ENCODE data around the gene CLDN9. TPM values are rescaled to one million over a fixed set of nuclear protein-coding genes. Genes with fewer than 3 reads are reported as not detected.
"Not testable (repeated sequence)": the region's sequence is repeated elsewhere in the genome, so short reads cannot be mapped to it uniquely, and the experiment has no call there.

CLDN9 gene
- total and polyA plus RNA-seq, 11 donors: 0.13 to 2.0 (median 0.75) TPM

DNA sequence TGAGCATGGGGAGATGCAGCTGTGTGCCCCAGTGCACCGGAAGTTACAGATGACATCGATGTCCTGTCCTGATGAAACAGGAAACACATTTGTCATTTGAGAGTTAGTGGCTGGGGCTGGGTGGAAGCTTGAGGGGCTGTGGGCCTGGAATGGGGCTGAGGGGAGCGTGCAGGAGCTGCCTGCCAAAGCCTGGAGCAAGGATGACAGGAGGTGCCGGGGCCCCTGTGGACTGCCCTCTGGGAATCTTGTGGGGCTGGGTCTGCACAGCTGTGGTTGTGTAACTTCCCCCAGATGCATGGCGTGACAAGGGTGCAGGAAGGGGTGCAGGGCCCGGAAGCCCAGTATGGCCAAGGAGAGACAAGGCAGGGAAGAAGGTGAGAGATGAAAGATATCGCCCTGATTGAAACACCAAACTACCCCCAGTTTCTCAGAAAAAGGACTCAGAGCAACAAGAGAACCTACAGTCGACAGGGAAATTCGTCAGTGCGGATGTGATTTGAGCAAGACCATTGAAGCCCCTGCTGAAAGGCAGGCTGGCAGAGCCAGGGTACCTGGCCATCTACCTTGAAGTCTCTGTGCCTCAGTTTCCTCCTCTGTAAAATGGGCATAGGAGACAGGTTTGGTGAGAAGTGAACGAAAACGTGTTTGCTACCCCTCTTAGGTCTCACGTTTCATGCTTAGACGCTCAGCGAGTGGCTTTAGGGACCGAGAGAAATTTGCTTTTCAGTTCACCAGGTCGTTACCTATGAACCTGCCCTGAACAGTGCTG, 42.4 kb downstream of the CLDN9 start:
- DNase-seq (no peak), ATAC-seq (no peak)
- Histone ChIP-seq H3K4me1 (peaks cover 0 to 39% (median 16%) of the 10 kb centered on the region in 12 donors), H3K4me3 (peak overlapping the region in 1 of 12 donors; percentile 5), H3K9me3 (no peaks in the 10 kb centered on the region), H3K27me3 (peaks cover 0 to 1% (median 0%) of the 10 kb centered on the region in 9 donors), H3K27ac (peak overlapping the region in 1 of 12 donors; percentile 67), H3K36me3 (no peaks in the 10 kb centered on the region)
- 79 to 82% (median 81%) methylated on average over 17 of the region's 17 CpGs for WGBS, 4 donors
- TF ChIP-seq, protein P1, sequence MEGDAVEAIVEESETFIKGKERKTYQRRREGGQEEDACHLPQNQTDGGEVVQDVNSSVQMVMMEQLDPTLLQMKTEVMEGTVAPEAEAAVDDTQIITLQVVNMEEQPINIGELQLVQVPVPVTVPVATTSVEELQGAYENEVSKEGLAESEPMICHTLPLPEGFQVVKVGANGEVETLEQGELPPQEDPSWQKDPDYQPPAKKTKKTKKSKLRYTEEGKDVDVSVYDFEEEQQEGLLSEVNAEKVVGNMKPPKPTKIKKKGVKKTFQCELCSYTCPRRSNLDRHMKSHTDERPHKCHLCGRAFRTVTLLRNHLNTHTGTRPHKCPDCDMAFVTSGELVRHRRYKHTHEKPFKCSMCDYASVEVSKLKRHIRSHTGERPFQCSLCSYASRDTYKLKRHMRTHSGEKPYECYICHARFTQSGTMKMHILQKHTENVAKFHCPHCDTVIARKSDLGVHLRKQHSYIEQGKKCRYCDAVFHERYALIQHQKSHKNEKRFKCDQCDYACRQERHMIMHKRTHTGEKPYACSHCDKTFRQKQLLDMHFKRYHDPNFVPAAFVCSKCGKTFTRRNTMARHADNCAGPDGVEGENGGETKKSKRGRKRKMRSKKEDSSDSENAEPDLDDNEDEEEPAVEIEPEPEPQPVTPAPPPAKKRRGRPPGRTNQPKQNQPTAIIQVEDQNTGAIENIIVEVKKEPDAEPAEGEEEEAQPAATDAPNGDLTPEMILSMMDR (IDR thresholded peaks at IDR 0.05): no peak
- no peak for TF ChIP-seq POLR2A (IDR thresholded peaks at IDR 0.05)
- intact Hi-C loops (cut with DNase I): loop anchor here in 7 of 10 donors (5.0 to 10.0 kb wide), 6 partner anchors 47 to 400 kb away; partner anchors contain the start of gene ZNF205 (in 1 of the 7)

DNA sequence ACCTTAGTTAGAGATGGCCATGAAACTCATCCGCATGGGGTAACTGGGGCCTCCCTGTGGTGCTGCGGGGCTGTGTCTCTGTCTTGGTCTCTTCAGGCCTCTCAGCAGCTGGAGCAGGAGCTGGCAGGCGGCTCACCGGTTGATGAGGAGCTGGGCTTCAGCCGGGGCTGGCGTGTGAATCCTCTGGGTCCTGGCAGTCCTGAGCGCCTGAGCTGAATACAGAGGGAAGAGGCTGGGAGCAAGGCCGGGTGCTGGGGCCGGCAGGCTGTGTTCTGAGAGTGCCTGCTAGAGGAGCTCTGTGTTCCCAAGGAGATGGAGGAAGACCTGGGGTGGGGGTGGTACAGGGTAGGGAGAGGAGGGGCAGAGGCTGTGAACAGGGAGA, 43.0 kb downstream of the CLDN9 start:
- WGBS, 4 donors: 53 to 81% (median 66%) methylated on average over 9 of the region's 9 CpGs
- peaks cover 0 to 45% (median 19%) of the 10 kb centered on the region in 12 donors for H3K4me1 ChIP-seq
- H3K36me3 ChIP-seq, ATAC-seq, H3K27me3 ChIP-seq, DNase-seq, H3K9me3 ChIP-seq: not testable (repeated sequence)
- H3K4me3 ChIP-seq: peak overlapping the region in 1 of 12 donors; percentile 5
- intact Hi-C loops (cut with DNase I): loop anchor here in 7 of 10 donors (5.0 to 10.0 kb wide), 6 partner anchors 47 to 399 kb away; partner anchors contain the start of gene ZNF205 (in 1 of the 7)
- peak overlapping the region in 1 of 12 donors; percentile 67 for H3K27ac ChIP-seq

DNA sequence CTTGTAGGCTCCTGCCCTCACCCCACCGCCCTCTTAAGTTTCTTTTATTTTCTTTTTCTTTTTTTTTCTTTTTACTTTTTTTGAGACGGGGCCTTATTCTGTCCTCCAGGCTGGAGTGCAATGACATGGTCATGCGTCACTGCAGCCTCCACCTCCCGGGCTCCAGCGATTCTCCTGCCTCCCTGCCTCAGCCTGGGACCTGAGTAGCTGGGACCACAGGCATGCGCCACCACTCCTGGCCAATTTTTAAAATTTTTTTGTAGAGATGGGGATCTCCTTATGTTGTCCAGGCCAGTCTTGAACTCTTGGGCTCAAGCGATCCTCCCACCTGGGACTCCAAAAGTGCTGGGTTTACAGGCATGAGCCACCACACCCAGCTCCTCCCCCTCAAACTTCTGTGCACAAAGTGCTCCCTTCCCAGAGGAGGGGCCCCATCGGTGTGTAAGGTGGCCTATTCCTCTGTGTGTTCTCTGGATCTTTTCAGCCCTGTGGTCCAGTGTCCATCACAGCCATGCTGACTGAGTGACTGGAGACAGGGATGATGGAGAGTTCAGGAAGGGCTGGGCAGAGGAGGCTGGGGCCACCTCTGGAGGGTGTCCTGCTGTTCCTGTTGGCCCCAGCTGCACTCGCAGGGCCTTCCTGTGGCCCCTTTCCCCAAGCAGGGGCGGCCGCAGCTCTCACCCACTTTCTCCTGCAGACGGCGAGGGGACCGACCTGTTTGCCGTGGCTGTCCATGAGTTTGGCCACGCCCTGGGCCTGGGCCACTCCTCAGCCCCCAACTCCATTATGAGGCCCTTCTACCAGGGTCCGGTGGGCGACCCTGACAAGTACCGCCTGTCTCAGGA, 43.8 kb downstream of the CLDN9 start:
- DNase-seq (no peak), ATAC-seq (no peak)
- intact Hi-C loops (cut with DNase I): loop anchor here in 7 of 10 donors (5.0 to 10.0 kb wide), 6 partner anchors 46 to 398 kb away; partner anchors contain the start of gene ZNF205 (in 1 of the 7)
- Histone ChIP-seq H3K9me3 (no peaks in the 10 kb centered on the region), H3K27ac (no peak overlapping the region), H3K4me3 (no peak overlapping the region), H3K36me3 (no peaks in the 10 kb centered on the region), H3K4me1 (peaks cover 0 to 49% (median 19%) of the 10 kb centered on the region in 12 donors), H3K27me3 (no peaks in the 10 kb centered on the region)
- WGBS, 4 donors: 87 to 91% (median 90%) methylated on average over 19 of the region's 19 CpGs
- TF ChIP-seq, protein P1 (IDR thresholded peaks at IDR 0.05): no peak
- no peak for TF ChIP-seq POLR2A (IDR thresholded peaks at IDR 0.05)

DNA sequence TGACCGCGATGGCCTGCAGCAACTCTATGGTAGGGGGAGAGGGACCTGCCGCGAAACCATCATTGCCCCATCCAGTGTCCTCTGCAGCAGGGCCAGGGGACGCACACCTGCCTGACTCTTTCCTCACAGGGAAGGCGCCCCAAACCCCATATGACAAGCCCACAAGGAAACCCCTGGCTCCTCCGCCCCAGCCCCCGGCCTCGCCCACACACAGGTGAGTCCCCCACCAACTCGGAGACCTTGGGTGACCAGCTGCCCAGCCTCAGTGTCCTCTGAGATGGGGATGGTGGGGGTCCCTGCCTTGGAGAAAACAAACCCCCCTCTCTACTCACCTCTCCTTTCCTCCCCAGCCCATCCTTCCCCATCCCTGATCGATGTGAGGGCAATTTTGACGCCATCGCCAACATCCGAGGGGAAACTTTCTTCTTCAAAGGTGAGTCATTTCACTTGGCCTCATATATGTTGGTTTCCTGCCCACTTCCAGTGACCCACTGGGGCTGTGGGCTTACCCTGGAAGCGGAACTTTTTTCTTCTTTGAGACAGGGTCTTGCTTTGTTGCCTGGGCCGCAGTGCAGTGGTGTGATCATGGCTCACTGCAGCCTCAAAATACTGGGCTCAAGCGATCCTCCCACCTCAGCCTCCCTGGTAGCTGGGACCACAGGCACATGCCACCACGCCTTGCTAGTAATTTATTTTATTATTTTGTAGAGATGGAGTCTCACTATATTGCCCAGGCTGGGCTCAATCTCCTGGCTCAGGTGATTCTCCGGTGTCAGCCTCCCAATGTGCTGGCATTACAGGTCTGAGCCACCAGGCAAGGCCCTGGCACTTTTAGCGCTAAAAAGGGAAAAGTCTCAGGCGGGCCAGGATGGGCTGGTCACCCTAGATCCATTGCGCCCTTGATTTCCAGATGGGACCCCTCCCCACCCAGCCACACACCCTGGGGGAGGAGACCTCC, 44.7 kb downstream of the CLDN9 start:
- no peak for ATAC-seq
- no peaks in the 10 kb centered on the region for H3K9me3 ChIP-seq
- no peaks in the 10 kb centered on the region for H3K36me3 ChIP-seq
- intact Hi-C loops (cut with DNase I): loop anchor here (2.0 to 10.0 kb wide), 10 partner anchors 29 to 397 kb away; partner anchors contain the start of gene ZNF205 (in 1 of the 10)
- no peaks in the 10 kb centered on the region for H3K27me3 ChIP-seq
- WGBS, 4 donors: 92 to 94% (median 93%) methylated on average over 17 to 22 of the region's 22 CpGs
- peak overlapping the region in 8 of 12 donors; percentile 77 to 99 (median 98) for H3K4me3 ChIP-seq
- no peak for DNase-seq
- peak overlapping the region in 1 of 12 donors; percentile 91 for H3K27ac ChIP-seq
- TF ChIP-seq, protein P1 (IDR thresholded peaks at IDR 0.05): no peak
- peaks cover 0 to 52% (median 19%) of the 10 kb centered on the region in 12 donors for H3K4me1 ChIP-seq

All from heart left ventricle (tissue), 16 donors.